OCI-M2 (cell line): ENCODE results near the gene EDEM3.
"Not testable (repeated sequence)": the region's sequence is repeated elsewhere in the genome, so short reads cannot be mapped to it uniquely, and the experiment has no call there.

Experiments
- DNase-seq: peaks from one replicate; lab custom pipeline; 2025; ENCODE audit not compliant: unreplicated experiment; lab: John Stamatoyannopoulos, UW

EDEM3 gene

DNA sequence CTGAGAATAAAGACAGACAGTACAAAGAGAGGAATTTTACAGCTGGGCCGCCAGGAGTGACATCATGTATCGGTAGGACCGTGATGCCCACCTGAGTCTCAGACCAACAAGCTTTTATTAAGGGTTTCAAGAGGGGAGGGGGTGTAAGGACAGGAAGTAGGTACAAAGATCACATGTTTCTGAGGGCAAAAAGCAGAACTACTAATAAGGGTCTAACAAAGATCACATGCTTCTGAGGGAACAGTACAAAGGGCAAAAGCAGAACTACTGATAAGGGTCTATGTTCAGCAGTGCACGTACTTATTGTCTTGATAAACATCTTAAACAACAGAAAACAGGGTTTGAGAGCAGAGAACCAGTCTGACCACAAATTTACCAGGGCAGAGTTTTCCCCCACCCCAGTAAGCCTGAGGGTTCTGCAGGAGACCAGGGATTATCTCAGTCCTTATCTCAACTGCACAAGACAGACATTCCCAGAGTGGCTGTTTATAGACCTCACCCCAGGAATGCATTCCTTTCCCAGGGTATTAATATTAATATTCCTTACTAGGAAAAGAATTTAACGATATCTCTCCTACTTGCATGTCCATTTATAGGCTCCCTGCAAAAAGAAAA, 73.9 kb downstream of the EDEM3 start:
- not testable (repeated sequence) for DNase-seq

DNA sequence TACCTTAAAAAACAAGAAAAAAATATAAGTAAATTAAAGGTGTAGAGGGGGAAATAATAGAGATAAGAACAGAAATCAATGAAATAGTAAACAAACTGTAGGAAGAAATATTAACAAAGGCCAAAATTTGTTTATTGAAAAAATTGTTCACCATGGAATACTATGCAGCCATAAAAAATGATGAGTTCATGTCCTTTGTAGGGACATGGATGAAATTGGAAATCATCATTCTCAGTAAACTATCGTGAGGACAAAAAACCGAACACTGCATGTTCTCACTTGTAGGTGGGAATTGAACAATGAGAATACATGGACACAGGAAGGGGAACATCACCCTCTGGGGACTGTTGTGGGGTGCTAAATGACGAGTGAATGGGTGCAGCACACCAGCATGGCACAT, 75.2 kb downstream of the EDEM3 start:
- not testable (repeated sequence) for DNase-seq

DNA sequence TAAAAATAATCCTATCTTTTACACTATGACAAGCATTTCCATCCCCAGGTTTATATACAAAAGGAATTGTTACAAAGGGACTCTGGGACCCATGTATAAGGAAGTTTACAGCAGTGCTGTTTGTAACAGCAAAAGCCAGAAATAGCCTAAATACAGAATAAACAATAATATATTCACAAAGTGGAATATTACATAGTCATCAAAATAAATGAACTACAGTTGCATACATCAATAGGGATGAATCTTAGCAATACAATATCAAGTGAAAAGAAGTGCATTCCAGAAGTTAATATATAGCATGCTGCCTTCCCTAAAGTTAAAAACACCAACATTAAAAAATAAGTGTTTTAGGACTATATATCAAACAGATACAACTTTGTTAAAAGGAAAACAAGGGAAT, 77.3 kb downstream of the EDEM3 start:
- DNase-seq = no peak

DNA sequence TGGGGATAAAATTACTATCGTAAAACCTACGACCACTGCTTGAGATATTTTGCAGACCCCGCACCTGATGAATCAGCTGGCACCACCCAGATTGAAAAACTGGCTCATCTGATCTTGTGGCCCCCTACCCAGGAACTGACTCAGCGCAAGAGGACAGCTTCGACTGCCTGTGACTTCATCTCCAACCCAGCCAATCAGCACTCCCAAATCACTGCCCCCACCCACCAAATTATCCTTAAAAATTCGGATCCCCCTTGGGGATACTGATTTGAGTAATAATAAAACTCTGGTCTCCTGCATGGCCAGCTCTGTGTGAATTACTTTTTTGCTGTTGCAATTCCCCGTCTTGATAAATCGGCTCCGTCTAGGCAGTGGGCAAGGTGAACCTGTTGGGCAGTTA, 81.4 kb downstream of the EDEM3 start:
- no peak for DNase-seq

DNA sequence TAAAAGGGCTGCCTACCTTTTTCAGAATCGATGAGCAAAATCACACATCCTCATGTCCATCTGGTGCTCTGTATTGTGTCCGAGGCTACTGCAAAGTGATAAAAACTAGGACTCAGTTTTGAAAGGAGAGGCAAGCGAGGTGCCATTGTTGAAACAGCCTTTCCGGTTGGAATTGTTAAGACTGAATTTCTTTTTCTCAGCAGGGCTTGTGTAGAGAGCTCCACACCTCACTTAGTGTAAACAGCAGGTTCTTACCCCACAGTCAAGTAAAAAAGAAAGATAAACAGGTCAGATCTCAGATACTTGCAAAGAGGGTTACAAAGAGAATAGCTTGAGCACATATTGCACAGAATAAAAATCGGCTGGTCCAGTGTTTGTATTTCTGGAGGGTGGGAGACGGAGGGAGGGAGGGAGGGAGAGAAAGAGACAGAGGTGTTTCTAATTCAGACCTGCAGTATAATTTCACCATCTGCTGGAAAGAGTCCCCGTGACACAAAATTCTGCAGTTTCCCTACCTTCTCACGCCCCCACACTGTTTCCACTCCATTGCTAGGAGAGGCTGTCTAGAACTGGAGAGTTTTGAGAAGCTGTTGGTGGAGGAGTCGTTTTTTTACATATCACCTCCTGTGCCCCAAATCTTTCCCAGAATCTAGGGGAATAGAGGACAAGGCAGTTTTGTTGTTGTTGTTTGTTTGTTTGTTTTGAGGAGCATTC, 82.5 kb downstream of the EDEM3 start:
- DNase-seq = no peak

DNA sequence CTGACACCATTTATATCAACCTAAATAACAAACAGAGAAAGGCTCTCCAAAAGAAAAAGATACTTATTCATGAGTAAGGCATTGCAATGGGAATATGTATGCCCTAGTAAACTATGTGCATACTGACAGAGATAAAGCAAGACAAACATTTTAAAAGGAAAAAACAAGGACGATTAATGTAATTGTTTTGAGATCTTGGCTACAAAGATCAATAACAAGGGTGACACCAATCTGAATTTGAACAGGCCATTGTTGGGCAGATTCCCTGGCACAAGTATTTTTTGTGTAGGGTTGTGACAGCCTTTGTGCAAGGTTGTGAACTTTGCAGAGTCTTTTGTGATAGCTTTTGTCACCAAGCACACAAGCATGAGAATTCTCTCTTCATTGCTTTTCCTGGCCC, 85.3 kb downstream of the EDEM3 start:
- no peak for DNase-seq

DNA sequence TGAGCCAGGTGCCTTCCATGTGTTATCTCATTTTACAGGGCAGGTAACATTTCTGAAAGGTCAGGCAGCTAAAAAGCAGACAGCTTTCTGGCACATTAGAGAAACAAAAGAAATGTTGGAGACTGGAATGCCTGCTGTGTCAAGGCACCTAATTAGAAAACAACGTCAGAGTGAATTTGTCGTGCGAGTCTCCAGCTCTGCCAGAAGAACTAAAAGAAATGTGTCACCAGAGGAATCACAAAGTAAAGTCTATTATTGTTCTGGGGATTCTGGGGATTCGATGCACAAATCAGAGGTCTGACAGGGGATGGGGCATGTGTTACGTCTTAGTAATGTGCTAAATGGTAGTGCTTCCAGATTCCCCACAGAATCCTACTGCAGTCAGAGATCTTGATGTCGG, 89.3 kb downstream of the EDEM3 start:
- no peak for DNase-seq

DNA sequence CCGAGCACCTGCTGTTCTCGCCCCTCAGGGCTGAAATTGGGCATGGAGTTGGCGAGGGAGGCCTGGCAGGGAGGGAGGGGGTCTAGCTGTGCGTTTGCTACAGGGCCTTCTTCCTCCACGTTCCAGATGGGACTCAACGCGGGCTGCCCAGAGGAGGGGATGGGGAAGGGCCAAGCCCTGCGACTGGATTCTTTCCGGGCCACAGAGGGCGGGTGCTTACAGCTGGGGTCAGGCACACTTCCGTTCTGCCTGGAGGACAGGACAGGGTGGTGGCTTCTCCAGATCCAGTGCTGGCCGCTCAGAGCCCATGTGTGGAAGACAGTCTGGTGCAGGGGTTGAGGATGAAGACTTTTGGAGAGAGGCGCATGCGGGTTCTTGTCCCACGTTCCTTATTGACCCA, 90.0 kb downstream of the EDEM3 start:
- DNase-seq = no peak

DNA sequence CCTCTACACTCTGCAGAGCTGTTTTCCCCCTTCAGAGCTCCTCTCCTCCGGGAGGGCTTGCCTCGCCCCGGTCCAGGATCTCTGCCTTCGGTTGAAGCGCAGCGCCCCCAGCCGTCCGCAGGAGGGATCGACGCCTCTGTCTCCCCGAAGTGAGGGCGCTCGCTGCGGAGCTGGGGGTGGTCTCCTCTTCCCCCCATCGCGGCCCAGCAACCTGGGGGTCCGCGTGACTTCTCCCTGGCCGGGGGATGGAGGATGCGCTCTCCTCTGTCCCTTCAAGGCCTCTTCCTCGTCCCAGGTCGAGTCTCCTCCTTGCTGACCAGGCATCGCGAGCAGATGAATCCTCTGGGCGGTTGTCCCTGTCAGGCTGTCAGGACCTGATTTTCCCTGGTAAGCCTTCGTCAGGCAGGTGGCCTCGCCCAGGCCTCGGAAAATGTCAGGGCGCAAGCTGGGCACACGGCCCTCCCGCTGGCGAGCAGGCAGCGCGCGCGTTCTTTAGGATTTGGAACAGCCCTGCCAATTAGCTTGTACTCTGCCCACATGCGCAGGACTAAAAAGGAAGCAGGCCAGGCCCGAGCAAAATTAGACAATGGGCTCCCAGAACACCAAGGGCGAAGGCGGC, 90.5 kb downstream of the EDEM3 start:
- DNase-seq = no peak

DNA sequence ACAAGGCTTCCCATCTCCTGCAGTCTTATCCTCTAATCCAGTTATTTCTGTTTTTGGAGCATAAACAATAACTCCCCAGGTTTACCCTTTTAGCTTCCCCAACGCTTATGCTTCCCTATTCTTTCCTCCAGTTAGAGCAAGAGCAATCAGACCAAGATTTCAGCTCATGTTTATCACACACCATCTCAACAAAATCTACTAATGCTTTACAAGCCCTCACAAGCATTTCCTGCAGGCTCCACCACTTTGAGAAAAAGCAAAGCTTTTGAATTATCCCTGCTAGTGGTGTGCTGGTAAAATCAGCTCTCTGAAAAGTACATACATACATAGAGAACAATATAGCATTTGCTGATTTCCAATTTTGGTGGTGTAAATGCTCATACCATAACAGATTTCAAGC, 92.9 kb downstream of the EDEM3 start:
- no peak for DNase-seq

DNA sequence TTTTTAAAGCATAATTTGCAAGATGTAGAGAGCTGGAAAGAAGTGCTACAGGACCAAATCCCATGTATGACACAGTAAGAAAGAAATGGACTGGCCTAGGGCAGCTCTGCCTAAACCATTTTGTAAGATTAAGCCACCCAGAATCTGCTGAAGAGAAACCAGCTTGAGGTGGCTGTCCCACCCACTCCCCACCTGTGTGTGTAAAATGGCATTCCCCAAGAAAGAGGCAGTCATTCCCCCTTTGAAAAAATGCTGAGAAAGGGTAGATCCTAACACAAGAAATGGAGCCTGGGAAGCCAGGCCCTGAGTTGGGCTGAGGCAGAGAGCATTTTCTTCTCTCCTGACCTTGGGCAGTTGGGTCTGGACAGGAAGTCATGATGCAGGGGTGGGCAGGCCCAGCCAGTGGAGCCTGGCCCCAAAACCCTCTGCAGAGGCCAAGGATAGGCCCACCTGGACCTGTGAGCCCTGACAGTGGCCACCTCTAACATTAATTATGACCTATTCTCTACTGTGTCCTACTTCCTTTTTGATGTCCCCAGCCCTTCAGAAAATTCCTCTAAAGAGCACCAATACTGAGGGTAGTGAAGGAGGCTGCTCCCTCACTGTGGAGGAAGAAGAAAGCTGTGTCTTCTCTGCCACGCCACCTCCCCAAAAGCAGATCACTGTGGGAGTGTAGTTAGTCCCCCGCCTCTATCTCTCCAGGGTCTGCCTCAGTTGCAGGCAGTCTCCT, 94.0 kb downstream of the EDEM3 start:
- DNase-seq = no peak

DNA sequence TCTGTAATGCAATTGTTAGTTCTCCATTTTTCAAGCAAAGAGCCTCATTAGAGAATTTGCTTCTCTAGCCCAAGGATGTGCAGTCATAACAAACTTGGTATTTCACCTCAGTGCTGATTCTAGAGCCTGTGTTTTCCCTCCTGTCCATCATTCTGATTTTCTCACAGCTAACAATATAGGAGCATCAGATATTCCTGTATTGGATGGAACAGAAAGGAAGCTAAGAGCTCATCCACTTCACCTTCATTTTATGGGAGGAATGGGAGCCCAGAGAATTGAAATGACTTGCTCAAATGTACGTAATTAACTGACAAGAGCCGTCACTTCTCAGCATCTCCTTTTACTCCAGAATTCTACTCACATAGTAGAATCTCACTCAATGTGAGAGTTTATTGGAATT, 96.6 kb downstream of the EDEM3 start:
- DNase-seq = no peak

DNA sequence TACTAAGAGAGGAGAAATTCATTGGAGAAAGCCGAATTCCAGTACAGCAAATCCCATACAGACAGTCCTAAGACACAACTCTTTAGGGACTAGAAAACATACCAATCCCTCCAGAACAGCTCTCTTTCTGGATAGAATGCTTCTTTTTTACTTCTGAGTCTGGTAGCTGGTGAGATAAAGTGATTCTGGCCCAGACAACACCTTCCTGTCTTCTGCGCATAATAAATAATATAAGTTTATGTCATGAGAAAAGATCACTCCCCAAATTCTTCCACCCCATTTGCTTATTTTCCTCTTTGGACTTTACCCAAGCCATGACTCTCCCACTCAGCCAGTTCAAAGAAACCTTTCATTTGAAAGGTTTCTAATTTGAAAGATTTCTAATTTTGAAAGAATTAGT, 98.4 kb downstream of the EDEM3 start:
- DNase-seq = no peak

DNA sequence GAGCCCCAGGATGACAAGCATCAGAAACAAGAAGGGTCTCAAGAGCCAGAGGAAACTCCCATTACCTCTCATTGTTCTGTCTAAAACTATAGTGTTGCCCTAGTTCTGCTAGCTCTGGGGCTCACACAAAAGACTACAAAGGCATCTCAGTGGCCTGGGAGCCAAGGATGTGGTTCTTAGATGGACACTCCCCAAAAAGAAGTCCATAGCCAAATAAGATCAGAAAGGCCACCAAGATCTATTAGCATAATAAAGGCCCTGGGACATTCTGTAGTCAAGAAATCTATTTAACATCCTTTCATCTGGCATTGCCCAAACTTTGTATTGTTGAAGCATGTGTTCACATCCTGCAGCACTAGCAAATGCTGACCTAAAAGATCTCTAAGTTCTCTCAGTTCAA, 99.5 kb downstream of the EDEM3 start:
- no peak for DNase-seq

DNA sequence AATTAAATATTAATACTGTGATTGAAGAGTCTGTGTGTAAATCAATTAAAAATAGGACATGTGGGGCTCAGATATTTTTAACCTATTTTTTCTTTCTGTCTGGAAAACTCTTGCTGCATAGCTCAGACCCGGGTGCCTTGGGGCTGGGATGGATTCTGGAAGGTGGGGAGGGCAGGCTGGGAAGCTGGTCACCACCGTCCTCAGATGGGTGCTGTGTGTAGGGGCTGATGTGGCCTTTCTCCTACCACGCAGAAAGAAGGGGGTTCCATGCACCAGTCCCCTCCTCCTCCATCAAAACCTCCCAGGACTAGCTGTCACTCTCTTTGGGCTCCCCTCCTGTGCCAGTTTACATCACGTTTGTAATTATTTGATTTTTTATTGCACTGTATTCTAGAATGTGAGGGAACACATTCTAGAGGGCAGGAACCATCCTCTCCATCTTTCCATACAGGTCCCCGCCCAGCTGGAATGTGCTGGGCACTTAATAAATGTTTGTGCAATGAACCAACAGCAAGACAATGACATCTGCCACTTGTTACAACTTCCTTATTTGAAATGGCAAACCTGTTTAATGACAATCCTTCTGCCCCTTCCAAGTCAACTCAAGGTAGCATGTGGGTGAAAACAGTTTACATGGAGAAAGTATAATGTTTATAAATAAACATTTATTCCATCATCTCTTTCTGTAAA, 104.3 kb downstream of the EDEM3 start:
- DNase-seq = no peak

DNA sequence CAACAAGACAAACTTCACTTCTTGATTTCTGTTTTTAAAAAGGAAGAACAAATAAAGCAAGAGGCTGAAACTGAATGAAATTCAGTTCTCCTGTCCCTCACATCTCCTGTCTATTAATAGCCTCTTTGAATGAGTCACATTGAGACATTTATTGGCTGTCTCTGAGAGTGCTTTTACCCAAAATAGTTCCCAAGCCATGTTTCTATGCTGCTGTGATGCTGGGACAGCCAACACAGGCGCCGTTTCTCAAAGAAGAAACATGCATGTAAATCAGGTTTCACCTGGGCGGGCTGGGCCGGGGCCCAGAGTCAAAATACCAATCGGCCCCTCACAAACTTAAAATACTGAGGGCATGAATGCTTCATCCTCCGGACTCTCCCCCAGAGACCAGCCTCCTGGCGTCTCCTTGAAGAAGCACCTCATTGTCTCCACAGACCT, 105.2 kb downstream of the EDEM3 start:
- no peak for DNase-seq

DNA sequence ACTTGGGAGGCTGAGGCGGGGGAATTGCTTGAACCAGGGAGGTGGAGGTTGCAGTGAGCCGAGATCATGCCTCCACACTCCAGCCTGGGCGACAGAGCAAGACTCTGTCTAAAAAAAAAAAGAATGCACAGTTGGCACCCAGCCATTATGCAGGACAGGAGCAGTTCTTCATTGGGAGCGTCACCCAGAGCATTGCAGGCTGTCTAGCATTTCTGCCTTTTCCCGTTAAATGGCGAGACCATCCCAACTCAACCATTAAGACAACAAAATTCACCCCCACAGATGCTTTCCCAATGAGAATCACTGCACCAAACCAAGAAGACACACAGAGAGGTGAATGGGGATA, 105.8 kb downstream of the EDEM3 start:
- no peak for DNase-seq

DNA sequence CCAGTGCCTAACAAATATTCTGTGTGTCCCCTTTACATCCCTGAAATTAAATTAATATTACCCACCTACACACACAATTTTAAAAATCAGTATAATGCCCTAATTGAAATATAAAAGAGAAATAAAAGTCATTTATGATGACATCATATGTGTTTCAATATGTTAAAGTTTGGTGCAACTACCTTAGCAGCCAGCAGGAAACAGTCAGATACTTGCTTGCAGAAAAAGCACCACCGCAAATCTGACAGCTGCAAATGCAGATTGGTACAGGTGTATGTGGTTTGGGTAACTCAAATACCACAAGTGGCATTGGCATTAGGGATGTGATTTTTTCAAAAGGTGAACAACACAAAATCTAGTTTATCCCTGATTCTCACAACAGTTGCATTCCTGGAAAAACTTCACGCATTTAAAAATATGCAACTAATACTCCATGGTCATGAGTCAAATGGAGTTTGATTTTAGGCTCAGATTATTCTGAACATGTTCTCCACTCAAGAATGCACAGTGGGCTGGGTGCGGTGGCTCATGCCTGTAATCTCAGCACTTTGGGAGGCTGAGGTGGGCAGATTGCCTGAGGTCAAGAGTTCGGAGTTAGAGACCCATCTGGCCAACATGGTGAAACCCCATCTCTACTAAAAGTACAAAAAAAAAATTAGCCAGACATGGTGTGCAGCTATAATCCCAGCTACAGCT, 106.3 kb downstream of the EDEM3 start:
- no peak for DNase-seq

DNA sequence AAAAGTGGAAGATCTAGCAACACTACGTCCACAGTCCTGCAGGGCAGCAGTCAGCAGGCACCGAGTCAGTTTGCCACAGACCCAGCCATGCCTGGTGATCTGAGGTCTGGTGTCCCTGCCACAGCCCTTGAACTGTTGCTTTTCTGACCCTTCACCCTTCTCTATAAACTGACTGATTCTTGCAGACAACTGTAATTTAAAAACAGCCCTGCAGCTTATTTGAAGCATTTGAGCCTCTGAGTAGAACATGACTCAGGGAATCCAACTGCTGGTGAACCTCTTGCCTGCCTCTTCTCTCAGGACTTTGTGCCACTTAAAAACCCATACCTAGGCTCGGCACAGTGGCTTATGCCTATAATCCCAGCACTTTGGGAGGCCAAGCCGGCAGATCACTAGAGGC, 107.2 kb downstream of the EDEM3 start:
- DNase-seq = no peak

DNA sequence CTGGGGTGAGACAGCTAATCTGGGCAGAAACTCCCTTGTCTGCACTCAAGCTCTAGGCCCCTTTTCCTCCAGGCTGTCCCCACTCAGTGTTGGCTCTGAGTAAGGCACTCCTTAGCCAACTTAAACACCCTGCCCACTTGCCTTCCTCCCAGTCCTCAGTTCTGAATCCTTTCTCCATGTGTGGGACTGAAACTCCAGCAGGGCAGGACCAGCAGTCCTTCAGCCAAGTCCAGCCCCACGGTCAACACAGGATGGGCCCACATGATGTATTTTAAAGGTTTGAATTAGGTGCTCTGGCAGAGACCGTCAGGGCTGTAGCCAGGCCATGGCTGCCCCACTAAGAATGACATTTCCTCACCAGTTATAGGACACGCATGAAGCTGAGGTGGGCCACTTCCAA, 107.8 kb downstream of the EDEM3 start:
- DNase-seq = no peak

DNA sequence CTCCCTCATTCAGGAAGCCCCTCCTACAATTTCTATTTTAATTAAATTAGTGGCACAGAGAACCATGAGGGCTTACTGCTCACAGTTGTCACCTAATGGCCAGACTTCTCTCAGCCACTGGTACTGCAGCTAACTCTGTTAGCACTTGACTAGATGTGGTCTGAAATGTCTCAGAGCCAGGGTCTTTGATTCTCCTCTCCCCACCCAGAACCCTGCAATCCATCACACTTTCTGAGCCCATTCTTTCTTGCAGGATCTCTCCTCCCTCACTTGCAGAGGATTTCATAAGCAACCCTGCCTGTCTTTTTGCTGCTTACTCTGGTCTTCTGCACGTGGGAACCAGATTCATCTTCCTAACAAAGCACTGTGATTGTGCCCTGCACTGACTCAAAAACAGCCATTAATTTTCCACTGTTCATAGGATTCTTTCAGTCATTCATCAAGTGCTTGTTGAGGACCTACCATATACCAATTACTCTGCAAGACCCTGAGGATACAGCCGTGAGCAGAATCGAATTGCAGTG, 108.4 kb downstream of the EDEM3 start:
- no peak for DNase-seq
